ENCODE data around the gene CDX2. TPM values are rescaled to one million over a fixed set of nuclear protein-coding genes. Genes with fewer than 3 reads are reported as not detected.

CDX2 gene
- total RNA-seq, 4 donors from 2014 or later = not detected

- no peak for TF ChIP-seq CTCF (IDR thresholded peaks at IDR 0.05; ENCODE audit: low read depth)
Measured at GRCh38 chr13:27971776-27972477, 2.8 kb upstream of the CDX2 start.

DNA sequence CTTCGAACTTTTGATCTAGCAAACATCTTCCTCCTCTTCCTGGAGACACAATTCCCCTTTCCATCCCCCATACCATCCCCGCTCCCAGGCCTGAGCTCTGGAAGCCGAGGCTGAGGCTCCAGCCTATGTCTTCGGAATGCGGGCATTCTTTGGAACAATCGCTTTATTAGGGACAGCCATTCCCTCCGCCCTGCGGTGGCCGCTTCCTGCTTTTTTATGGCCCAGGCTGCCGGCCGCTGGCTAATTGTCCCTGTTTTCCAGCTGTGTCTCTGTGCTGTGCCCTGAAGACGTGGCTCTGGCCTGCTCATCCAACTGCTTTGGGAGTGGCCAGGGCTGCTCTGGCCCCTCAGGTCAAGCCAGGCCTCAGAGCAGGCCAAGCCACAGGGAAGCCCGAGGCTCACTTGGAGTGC, 2.1 kb upstream of the CDX2 start:
- no peak for TF ChIP-seq CTCF (IDR thresholded peaks at IDR 0.05; ENCODE audit: low read depth)

- no peak for TF ChIP-seq CTCF (IDR thresholded peaks at IDR 0.05; ENCODE audit: low read depth)
Measured at GRCh38 chr13:27970382-27971235, 1.5 kb upstream of the CDX2 start.

DNA sequence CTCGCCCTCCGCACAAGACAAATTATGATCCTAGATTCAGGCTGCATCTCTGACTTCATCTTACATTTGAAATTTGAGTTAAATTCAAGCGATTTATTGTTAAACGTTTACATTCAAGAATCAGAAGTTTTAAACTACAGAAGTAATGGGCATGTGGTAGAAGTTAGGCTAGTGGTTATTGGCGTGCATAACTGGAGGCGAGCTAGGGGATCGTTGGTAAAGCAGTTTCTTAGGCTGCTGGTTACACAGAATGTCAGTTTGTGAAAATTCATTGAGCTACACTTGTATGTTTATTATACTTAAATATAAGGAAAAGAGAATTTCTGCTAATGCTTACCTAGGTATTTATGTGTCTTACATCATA, 733 bp upstream of the CDX2 start:
- TF ChIP-seq CTCF (IDR thresholded peaks at IDR 0.05; ENCODE audit: low read depth) = no peak

GRCh38 chr13:27968316-27969081, 616 bp downstream of the CDX2 start:
- TF ChIP-seq CTCF (IDR thresholded peaks at IDR 0.05; ENCODE audit: low read depth) = no peak

GRCh38 chr13:27967736-27968315, 1.3 kb downstream of the CDX2 start:
- TF ChIP-seq CTCF (IDR thresholded peaks at IDR 0.05; ENCODE audit: low read depth) = no peak

All from subcutaneous adipose tissue (tissue), 4 donors.